ENCODE results near the gene SHKBP1.

The SHKBP1 gene

DNA sequence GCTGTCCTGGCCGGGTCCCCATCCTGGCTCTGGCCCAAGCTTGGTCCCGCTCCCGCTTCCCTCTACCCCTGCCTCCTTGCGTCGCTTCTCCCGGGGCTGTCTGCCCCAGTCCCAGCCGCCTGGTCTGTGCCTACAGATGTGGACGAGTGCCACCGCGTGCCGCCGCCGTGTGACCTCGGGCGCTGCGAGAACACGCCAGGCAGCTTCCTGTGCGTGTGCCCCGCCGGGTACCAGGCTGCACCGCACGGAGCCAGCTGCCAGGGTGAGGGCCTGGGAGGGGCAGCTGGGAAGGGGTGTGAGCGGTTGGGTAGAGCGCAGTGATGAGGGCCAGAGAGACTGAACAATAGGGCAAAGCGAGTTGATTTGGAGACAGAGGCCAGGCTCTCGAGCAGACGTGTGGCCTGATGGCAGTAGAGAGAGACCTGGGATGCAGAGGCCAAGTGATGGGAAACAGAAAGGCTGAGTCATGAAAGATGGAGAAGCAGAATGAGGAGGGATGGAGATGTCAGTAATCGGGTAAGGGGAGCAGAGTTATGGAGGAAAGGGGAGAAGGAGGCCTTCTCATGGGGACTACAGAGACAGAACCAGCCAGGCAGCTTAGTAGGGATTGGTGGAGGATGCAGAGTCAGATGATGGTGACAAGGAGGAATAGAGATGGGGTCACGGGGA is 33.9 kb downstream of the SHKBP1 start:
- TF ChIP-seq, protein P1, sequence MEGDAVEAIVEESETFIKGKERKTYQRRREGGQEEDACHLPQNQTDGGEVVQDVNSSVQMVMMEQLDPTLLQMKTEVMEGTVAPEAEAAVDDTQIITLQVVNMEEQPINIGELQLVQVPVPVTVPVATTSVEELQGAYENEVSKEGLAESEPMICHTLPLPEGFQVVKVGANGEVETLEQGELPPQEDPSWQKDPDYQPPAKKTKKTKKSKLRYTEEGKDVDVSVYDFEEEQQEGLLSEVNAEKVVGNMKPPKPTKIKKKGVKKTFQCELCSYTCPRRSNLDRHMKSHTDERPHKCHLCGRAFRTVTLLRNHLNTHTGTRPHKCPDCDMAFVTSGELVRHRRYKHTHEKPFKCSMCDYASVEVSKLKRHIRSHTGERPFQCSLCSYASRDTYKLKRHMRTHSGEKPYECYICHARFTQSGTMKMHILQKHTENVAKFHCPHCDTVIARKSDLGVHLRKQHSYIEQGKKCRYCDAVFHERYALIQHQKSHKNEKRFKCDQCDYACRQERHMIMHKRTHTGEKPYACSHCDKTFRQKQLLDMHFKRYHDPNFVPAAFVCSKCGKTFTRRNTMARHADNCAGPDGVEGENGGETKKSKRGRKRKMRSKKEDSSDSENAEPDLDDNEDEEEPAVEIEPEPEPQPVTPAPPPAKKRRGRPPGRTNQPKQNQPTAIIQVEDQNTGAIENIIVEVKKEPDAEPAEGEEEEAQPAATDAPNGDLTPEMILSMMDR (IDR thresholded peaks at IDR 0.05), result no peak

- TF ChIP-seq, protein P1 (IDR thresholded peaks at IDR 0.05), result no peak
Observed at GRCh38 chr19:40611096-40611495, 34.4 kb downstream of the SHKBP1 start.

GRCh38 chr19:40611900-40612698 is 35.4 kb downstream of the SHKBP1 start:
- TF ChIP-seq, protein P1 (IDR thresholded peaks at IDR 0.05), result no peak

GRCh38 chr19:40612831-40613689 is 36.4 kb downstream of the SHKBP1 start:
- TF ChIP-seq, protein P1 (IDR thresholded peaks at IDR 0.05), result no peak

DNA sequence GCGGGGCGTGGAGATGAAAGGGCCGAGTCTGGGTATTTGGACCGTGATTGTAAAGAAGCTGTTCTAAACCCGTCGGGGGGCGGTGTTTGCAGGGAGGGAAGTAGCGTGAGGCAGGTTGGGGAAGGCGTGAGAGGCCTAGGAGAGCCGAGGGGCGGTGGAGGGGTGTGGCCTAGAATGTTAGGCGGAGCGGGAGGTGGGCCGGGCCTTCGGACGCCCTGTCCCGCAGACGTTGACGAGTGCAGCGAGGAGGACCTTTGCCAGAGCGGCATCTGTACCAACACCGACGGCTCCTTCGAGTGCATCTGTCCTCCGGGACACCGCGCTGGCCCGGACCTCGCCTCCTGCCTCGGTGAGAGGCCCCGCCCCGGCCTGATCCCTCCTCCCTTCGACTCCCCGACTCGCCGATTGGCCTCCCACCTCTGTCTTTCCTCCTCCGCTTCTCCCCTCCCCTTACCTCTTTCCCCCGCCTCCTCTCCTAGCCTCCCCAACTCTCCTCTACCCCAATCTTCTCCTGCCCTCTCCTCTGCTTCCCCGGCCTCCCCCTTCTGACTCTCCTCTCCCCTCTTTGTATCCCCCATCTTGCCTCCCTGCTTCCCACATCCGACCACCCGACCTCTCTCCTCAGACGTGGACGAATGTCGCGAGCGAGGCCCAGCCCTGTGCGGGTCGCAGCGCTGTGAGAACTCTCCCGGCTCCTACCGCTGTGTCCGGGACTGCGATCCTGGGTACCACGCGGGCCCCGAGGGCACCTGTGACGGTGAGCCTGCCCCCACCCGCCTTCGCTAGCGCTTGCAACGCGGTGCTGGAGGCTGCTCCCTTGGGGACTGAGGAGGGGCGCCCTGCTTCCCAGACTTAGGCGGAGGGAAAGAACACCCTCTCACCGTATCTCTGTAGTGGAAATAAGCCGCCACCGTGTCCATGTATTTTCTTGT is 37.3 kb downstream of the SHKBP1 start:
- TF ChIP-seq, protein P1 (IDR thresholded peaks at IDR 0.05), result no peak

DNA sequence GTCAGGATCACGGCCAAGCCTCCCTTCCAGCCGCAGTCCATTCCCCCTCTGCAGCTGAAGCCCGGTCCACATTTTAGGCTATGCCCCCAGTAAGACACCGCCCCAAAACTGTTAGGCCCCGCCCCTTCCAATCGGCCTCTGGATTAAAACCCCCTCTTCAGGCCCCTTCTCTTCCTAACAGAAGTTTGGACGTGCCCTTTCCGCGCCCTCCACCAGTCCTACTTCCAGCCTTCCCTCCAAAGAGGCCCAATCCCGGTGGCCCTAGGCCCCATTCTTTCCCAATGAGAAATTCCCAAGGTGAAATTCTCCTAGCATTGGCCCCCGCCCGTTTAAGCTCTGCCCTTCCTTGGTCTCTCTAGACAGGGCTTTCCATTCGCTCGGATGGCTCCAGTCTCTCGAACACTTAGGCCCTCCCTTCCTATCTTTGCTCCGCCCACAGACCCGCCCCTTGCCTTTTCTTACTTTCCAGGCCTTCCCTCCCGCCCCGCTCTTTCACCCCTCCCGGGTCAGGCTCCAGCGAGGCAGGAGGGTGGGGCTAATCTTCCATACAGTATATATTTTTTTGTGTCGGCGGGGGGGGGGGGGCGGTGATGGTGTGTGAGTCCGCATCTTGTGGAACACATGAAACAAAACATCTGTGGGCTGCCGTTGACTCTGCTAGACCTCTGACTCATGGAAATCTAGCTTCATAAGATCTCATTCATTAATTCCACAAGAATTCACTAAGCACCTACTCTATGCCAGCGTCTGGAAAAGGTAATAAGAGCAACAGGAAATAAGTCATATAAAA is 38.1 kb downstream of the SHKBP1 start:
- TF ChIP-seq, protein P1 (IDR thresholded peaks at IDR 0.05), result no peak
